ENCODE data around the gene UBE2V1. TPM values are rescaled to one million over a fixed set of nuclear protein-coding genes. Genes with fewer than 3 reads are reported as not detected.

Gene UBE2V1
- total and polyA plus RNA-seq, 2 of the 13 experiments (the other 11 are each of a cell fraction or from before 2014, with no cell fraction given) = 81.3 to 132 TPM

- TF ChIP-seq ZFP91 (CRISPR knock-in tag; IDR thresholded peaks at IDR 0.05; ENCODE audit: borderline replicate concordance) (0 out of 2 replicates have a peak, but pooled peaks have one; percentile 25), ZMAT3 (CRISPR knock-in tag; conservative IDR thresholded peaks at IDR 0.05) (no peak), BCL3 (CRISPR knock-in tag; IDR thresholded peaks at IDR 0.05) (0 out of 2 replicates have a peak, but pooled peaks have one; percentile 32), ZBTB14 (CRISPR knock-in tag; IDR thresholded peaks at IDR 0.05) (no peak), ZSCAN21 (CRISPR knock-in tag; IDR thresholded peaks at IDR 0.05; ENCODE audit: borderline replicate concordance) (no peak), GABPA (IDR thresholded peaks at IDR 0.05; ENCODE audit: low read depth, low read length) (0 out of 2 replicates have a peak, but pooled peaks have one; percentile 19), GABPA (CRISPR knock-in tag; IDR thresholded peaks at IDR 0.05; ENCODE audit: low read depth) (no peak), SRF (IDR thresholded peaks at IDR 0.05; ENCODE audit: low read depth, low read length) (no peak), ZNF263 (CRISPR knock-in tag; IDR thresholded peaks at IDR 0.05) (no peak), KIAA2018 (CRISPR knock-in tag; IDR thresholded peaks at IDR 0.05; ENCODE audit: borderline replicate concordance) (no peak), ZNF264 (CRISPR knock-in tag; IDR thresholded peaks at IDR 0.05) (no peak), CREM (IDR thresholded peaks at IDR 0.05) (no peak), CREM (CRISPR knock-in tag; IDR thresholded peaks at IDR 0.05) (no peak)
These were observed 55.8 kb downstream of the UBE2V1 start (continued) for GRCh38 chr20:50056951-50057713.
